ENCODE data around the gene PARL.

GRCh38 chr3:183892610-183893214 is 8.0 kb upstream of the PARL start:
- no peak for TF ChIP-seq CTCF (conservative IDR thresholded peaks at IDR 0.05)
- TF ChIP-seq EZH2 (IDR thresholded peaks at IDR 0.05; ENCODE audit: low read depth), result no peak
